NCI-H526 treated with DMSO at 0.1 percent for 48 hours (cell line): ENCODE results near the gene MTERF1.

Experiments used
- DNase-seq: peaks from one replicate; lab custom pipeline; 2025; lab: John Stamatoyannopoulos, UW

The MTERF1 gene

GRCh38 chr7:91832493-91833045 lies 47.9 kb downstream of the MTERF1 start:
- no peak for DNase-seq

GRCh38 chr7:91827169-91827568 lies 53.3 kb downstream of the MTERF1 start:
- DNase-seq: no peak

DNA sequence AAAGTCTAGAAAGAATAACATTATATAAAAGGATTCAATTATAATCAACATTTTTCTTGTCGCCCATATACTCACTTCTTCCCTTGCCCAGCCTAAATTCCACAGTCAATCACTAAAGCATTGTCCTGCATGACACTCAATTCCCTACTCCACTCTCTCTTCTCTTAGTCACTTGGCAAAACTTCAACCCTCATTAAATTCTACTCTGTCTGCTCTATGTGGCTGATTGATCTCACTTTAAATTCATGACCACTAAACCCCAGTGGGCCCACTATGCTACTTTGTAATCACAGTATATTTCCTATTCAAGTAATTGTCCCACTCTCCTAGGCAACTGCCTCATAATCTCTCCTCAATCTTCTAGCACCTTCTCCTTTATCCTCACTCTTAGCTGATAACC lies 54.1 kb downstream of the MTERF1 start:
- no peak for DNase-seq

DNA sequence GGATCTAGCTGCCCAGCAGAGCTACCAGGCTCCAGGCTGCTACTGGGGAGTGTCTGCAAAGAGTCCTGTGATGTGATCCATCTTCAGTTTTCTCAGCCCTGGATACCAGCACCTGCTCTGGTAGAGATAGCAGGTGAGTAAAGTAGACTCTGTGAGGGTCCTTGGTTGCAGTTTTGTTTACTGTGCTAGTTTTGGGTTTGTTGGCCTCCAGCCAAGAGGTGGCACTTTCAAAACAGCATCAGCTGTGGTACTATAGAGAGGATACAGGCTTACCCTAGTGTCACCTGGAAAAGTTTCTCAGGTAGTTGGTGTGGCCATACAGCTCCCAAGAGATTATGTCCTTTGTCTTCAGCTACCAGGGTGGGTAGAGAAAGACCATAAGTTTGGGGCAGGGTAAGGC lies 56.3 kb downstream of the MTERF1 start:
- no peak for DNase-seq
